ENCODE measurements around the gene SOCS3.

- TF ChIP-seq CTCF (IDR thresholded peaks at IDR 0.05) (no peak), POLR2A (IDR thresholded peaks at IDR 0.05) (no peak)
Observed at GRCh38 chr17:78337244-78338109, 22.4 kb downstream of the SOCS3 start.
